H54 (cell line): ENCODE data around the gene THSD1.
"Not testable (repeated sequence)": the region's sequence is repeated elsewhere in the genome, so short reads cannot be mapped to it uniquely, and the experiment has no call there.

ENCODE experiments used
- DNase-seq: peaks from one replicate; pipeline ENCODE4 v3.0.0; 2011; ENCODE audit warnings: low spot score, mixed read lengths; ENCODE audit not compliant: insufficient read length
- FAIRE-seq: peaks from 3 replicates; lab custom pipeline; 2011; peaks lifted over from hg19 to GRCh38; lab: Jason Lieb, UNC
- POLR2A ChIP-seq: IDR thresholded peaks from 2 replicates; pipeline ENCODE4 v1.6.1; 2011; ENCODE audit warnings: low read depth, mild to moderate bottlenecking, low read length

The THSD1 gene

DNA sequence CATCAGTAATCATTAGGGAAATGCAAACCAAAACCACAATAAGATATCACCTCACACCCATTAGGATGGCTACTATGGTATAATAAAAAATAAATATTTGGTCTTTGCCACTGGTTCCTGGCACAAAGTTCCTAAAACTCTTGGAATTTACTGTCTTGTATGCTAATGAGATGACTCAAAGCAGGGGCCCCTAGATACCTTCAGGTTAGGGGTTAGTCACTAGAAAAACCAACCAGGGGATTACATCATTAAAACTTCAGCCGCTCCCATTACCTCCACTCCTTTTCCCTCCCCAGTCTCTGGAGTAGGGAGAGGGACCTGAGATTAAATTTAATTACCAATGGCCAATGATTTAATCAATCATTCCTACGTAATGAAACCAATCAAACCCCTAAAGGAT is 49.6 kb downstream of the THSD1 start:
- no peak for TF ChIP-seq POLR2A
- peak; percentile 39 for DNase-seq
- peak; percentile 48 for FAIRE-seq

GRCh38 chr13:52353193-52353592 is 52.8 kb downstream of the THSD1 start:
- no peak for TF ChIP-seq POLR2A
- no peak for FAIRE-seq
- DNase-seq: peak; percentile 17

DNA sequence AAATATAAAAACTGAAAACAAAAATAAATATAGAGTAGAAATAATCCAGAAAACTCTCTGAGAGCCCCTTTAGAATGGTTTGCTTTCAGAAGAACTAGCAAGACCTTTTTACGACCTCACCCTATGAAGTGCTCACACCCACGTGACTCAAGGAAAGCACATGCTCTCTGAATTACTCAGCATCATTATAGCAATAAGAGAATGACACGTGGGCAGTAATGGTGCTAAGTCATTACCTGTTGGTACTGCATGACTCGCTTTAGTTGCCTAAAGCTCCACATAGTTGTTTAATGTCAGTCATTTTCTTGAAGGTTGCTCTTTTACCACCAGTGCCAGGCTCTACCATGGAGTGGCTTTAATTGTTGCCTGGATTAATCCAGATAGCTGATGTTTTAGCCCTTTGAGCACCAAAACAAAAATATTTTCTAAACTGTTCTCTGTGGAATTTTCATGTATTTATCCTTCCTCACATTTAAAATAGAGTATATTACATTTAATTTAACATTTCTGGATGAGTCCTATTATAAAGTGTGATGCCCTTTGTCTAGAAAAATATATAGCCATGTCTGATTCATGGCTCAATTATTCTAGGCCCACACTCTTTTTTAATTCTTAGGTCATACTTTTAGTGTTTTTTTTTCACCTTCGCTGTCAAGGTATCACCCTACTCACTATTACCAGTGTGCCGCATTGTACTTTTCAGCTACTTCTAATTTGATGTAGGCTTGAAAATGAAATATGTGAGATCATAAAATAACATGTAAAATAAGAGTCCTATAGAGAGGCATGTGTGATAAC is 56.8 kb downstream of the THSD1 start:
- no peak for TF ChIP-seq POLR2A
- FAIRE-seq (peak; percentile 77), DNase-seq (peak; percentile 21)

GRCh38 chr13:52348071-52348470 is 57.9 kb downstream of the THSD1 start:
- no peak for TF ChIP-seq POLR2A
- DNase-seq (peak; percentile 26), FAIRE-seq (peak; percentile 48)

- FAIRE-seq (no peak), DNase-seq (no peak)
- no peak for TF ChIP-seq POLR2A
Measured at GRCh38 chr13:52345631-52346251, 60.2 kb downstream of the THSD1 start.

- FAIRE-seq: no peak
- no peak for TF ChIP-seq POLR2A
- no peak for DNase-seq
Measured at GRCh38 chr13:52345048-52345447, 60.9 kb downstream of the THSD1 start.

- FAIRE-seq (no peak), DNase-seq (no peak)
- TF ChIP-seq POLR2A: no peak
Measured at GRCh38 chr13:52344108-52344507, 61.9 kb downstream of the THSD1 start.

- DNase-seq, FAIRE-seq: not testable (repeated sequence)
Measured at GRCh38 chr13:52342203-52342602, 63.8 kb downstream of the THSD1 start.

- not testable (repeated sequence) for DNase-seq, FAIRE-seq
Measured at GRCh38 chr13:52337828-52338455, 68.0 kb downstream of the THSD1 start.

DNA sequence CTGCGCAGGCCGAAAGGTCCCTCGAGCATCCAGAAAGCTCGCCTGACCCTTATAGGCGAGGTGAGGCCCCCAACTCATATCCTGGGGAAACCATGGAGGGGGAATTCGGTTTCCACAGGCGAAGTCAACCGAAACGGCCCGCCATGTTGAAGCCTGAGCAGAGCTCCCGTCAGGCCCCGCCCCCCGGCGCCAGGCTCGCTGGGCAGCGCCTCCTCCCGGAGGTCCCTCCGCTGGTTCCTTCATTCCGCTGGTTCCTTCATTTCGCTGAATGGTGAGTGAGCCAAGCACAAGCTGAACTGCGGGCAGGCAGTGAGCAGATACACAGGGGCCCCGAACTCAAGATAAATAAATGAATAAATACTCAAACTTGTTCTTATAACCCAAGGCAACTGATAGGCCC is 71.9 kb downstream of the THSD1 start:
- not testable (repeated sequence) for FAIRE-seq, DNase-seq

GRCh38 chr13:52331844-52332243 is 74.1 kb downstream of the THSD1 start:
- not testable (repeated sequence) for FAIRE-seq

More at GRCh38 chr13:52331844-52332243, 74.1 kb downstream of the THSD1 start:
- not testable (repeated sequence) for DNase-seq
